NCI-H128 (cell line): ENCODE data around the gene KRTAP10-12.
"Not testable (repeated sequence)": the region's sequence is repeated elsewhere in the genome, so short reads cannot be mapped to it uniquely, and the experiment has no call there.

ENCODE experiments used
- DNase-seq: peaks from one replicate; lab custom pipeline; 2025; ENCODE audit not compliant: unreplicated experiment; lab: John Stamatoyannopoulos, UW

KRTAP10-12 gene

GRCh38 chr21:44697172-44697810 lies at the start of gene KRTAP10-12:
Gene KRTAP10-12 (plus strand): TSS chr21:44697172. CDS start chr21:44697202, 30 bp downstream.
- DNase-seq: not testable (repeated sequence)

- no peak for DNase-seq
Observed at GRCh38 chr21:44647222-44647552, 49.8 kb upstream of the KRTAP10-12 start.

GRCh38 chr21:44648557-44649311 lies 48.2 kb upstream of the KRTAP10-12 start:
- no peak for DNase-seq

GRCh38 chr21:44649521-44650100 lies 47.4 kb upstream of the KRTAP10-12 start:
- DNase-seq: no peak

- DNase-seq: no peak
Observed at GRCh38 chr21:44650265-44650972, 46.6 kb upstream of the KRTAP10-12 start.

- no peak for DNase-seq
Observed at GRCh38 chr21:44650973-44651675, 45.8 kb upstream of the KRTAP10-12 start.

- no peak for DNase-seq
Observed at GRCh38 chr21:44653123-44653522, 43.8 kb upstream of the KRTAP10-12 start.

- DNase-seq: no peak
Observed at GRCh38 chr21:44653656-44654575, 43.1 kb upstream of the KRTAP10-12 start.

- no peak for DNase-seq
Observed at GRCh38 chr21:44654576-44655175, 42.3 kb upstream of the KRTAP10-12 start, which contains the start of gene KRTAP12-4. Gene KRTAP12-4 (minus strand): TSS chr21:44654659. CDS start chr21:44654614, 45 bp downstream.

- no peak for DNase-seq
Observed at GRCh38 chr21:44656868-44657267, 40.1 kb upstream of the KRTAP10-12 start.

- DNase-seq: no peak
Observed at GRCh38 chr21:44657635-44658540, 39.1 kb upstream of the KRTAP10-12 start, which contains the start of gene KRTAP12-3. Gene KRTAP12-3 (plus strand): TSS chr21:44657932. CDS start chr21:44657980, 48 bp downstream.

GRCh38 chr21:44658541-44658910 lies 38.4 kb upstream of the KRTAP10-12 start:
- DNase-seq: no peak

GRCh38 chr21:44658913-44659595 lies 37.9 kb upstream of the KRTAP10-12 start:
- DNase-seq: no peak

GRCh38 chr21:44661567-44661966 lies 35.4 kb upstream of the KRTAP10-12 start:
- not testable (repeated sequence) for DNase-seq

- no peak for DNase-seq
Observed at GRCh38 chr21:44664691-44665090, 32.3 kb upstream of the KRTAP10-12 start.

GRCh38 chr21:44666401-44667320 lies 30.3 kb upstream of the KRTAP10-12 start, which contains the start of gene KRTAP12-2:
Gene KRTAP12-2 (minus strand): TSS chr21:44666927. CDS start chr21:44666886, 41 bp downstream.
- DNase-seq: no peak

GRCh38 chr21:44667612-44668011 lies 29.4 kb upstream of the KRTAP10-12 start:
- no peak for DNase-seq
